HepG2 (cell line): ENCODE measurements around the gene ENDOD1. TPM values are rescaled to one million over a fixed set of nuclear protein-coding genes. Genes with fewer than 3 reads are reported as not detected.

Experiments
- FOXA1 ChIP-seq, 2 experiments: fragments of 450-650 bp in 1 of 2; sonication (generic) in 1 of 2; formaldehyde crosslinking in 1 of 2; IDR thresholded peaks; 2 replicates each; pipeline versions ENCODE4 v1.4.0 to v1.6.1; 2016 to 2020; ENCODE audit warnings: missing genetic modification reagents in 1 of 2
- IRF1 ChIP-seq: sonication (generic); formaldehyde crosslinking; IDR thresholded peaks from 2 replicates; pipeline ENCODE4 v1.4.0; 2020; ENCODE audit warnings: low read depth, mild to moderate bottlenecking, missing genetic modification reagents
- KDM2A ChIP-seq: sonication (generic); formaldehyde crosslinking; IDR thresholded peaks from 2 replicates; pipeline ENCODE4 v1.4.0; 2020; ENCODE audit warnings: low read depth, missing genetic modification reagents, borderline replicate concordance
- ZBTB1 ChIP-seq: sonication (generic); formaldehyde crosslinking; IDR thresholded peaks from 2 replicates; pipeline ENCODE4 v1.4.0; 2020; ENCODE audit warnings: missing genetic modification reagents, borderline replicate concordance
- ZNF430 ChIP-seq: sonication (generic); formaldehyde crosslinking; IDR thresholded peaks from 2 replicates; pipeline ENCODE4 v1.9.0; 2021; ENCODE audit warnings: mild to moderate bottlenecking, missing genetic modification reagents
- ZNF766 ChIP-seq: sonication (generic); formaldehyde crosslinking; IDR thresholded peaks from 2 replicates; pipeline ENCODE4 v1.5.0; 2020; ENCODE audit warnings: missing genetic modification reagents, borderline replicate concordance
- ZSCAN12 ChIP-seq: sonication (generic); formaldehyde crosslinking; IDR thresholded peaks from 2 replicates; pipeline ENCODE4 v1.9.0; 2021; ENCODE audit warnings: mild to moderate bottlenecking, missing genetic modification reagents
- polyA plus RNA-seq, 8 experiments: library from polyadenylated mRNA; depleted of rRNA in 3 of 8; stranded (reverse) in 7 of 8; unstranded in 1 of 8; fragments of >200 nt; fragmentation: Illumina TruSeq in 4 of 8; extraction: Trizol in 4 of 8; gene quantifications; 2 replicates each; pipeline versions ENCODE4 v1.2.1 to v1.2.3, GENCODE V29; 2011 to 2016; ENCODE audit warnings: low read depth in 4 of 8, missing spikeins in 1 of 8, mixed read lengths in 1 of 8; ENCODE audit not compliant: insufficient read depth in 1 of 8
- total RNA-seq, 5 experiments: library from RNA; depleted of rRNA; stranded (reverse); fragments of >200 nt; fragmentation: Illumina TruSeq; extraction: Trizol; gene quantifications; 2 replicates each; pipeline ENCODE4 v1.2.3, GENCODE V29; 2016; ENCODE audit warnings: low read depth in 1 of 5
- TF ChIP-seq, protein P1 (sequence below): sonication (generic); formaldehyde crosslinking; conservative IDR thresholded peaks from 2 replicates; pipeline ENCODE4 v1.8.0; 2022; ENCODE audit warnings: mild to moderate bottlenecking, moderate library complexity, missing genetic modification reagents
- TF ChIP-seq, protein P2 (sequence below): sonication (generic); formaldehyde crosslinking; IDR thresholded peaks from 2 replicates; pipeline ENCODE4 v1.4.0; 2020; ENCODE audit warnings: missing genetic modification reagents
- TF ChIP-seq, protein P3 (sequence below): sonication (generic); formaldehyde crosslinking; IDR thresholded peaks from 2 replicates; pipeline ENCODE4 v1.4.0; 2020; ENCODE audit warnings: missing genetic modification reagents, borderline replicate concordance
- TF ChIP-seq, protein P4 (sequence below), 2 experiments: fragments of 450-650 bp in 1 of 2; sonication (generic) in 1 of 2; formaldehyde crosslinking; IDR thresholded peaks; 2 replicates each; pipeline versions ENCODE4 v1.5.0 to v1.8.0; 2020 to 2022; ENCODE audit warnings: mild to moderate bottlenecking in 1 of 2, missing genetic modification reagents in 1 of 2

Gene ENDOD1
- total and polyA plus RNA-seq, 2 of the 13 experiments (the other 11 are each of a cell fraction or from before 2014, with no cell fraction given) = 2.0 to 6.8 TPM

- TF ChIP-seq IRF1 (no peak), ZNF430 (CRISPR knock-in tag) (no peak), KDM2A (CRISPR knock-in tag) (peak; percentile 84), FOXA1 (IDR thresholded peaks at IDR 0.05) (no peak), FOXA1 (CRISPR knock-in tag; IDR thresholded peaks at IDR 0.05) (peak; percentile 10; the same call in 1 of the 2 replicates), ZBTB1 (CRISPR knock-in tag) (no peak; the same call in 1 of the 2 replicates), ZNF766 (CRISPR knock-in tag) (no peak), ZSCAN12 (CRISPR knock-in tag) (no peak)
- TF ChIP-seq, protein P1, sequence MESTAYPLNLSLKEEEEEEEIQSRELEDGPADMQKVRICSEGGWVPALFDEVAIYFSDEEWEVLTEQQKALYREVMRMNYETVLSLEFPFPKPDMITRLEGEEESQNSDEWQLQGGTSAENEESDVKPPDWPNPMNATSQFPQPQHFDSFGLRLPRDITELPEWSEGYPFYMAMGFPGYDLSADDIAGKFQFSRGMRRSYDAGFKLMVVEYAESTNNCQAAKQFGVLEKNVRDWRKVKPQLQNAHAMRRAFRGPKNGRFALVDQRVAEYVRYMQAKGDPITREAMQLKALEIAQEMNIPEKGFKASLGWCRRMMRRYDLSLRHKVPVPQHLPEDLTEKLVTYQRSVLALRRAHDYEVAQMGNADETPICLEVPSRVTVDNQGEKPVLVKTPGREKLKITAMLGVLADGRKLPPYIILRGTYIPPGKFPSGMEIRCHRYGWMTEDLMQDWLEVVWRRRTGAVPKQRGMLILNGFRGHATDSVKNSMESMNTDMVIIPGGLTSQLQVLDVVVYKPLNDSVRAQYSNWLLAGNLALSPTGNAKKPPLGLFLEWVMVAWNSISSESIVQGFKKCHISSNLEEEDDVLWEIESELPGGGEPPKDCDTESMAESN (CRISPR knock-in tag) = peak; percentile 84
- TF ChIP-seq, protein P2, sequence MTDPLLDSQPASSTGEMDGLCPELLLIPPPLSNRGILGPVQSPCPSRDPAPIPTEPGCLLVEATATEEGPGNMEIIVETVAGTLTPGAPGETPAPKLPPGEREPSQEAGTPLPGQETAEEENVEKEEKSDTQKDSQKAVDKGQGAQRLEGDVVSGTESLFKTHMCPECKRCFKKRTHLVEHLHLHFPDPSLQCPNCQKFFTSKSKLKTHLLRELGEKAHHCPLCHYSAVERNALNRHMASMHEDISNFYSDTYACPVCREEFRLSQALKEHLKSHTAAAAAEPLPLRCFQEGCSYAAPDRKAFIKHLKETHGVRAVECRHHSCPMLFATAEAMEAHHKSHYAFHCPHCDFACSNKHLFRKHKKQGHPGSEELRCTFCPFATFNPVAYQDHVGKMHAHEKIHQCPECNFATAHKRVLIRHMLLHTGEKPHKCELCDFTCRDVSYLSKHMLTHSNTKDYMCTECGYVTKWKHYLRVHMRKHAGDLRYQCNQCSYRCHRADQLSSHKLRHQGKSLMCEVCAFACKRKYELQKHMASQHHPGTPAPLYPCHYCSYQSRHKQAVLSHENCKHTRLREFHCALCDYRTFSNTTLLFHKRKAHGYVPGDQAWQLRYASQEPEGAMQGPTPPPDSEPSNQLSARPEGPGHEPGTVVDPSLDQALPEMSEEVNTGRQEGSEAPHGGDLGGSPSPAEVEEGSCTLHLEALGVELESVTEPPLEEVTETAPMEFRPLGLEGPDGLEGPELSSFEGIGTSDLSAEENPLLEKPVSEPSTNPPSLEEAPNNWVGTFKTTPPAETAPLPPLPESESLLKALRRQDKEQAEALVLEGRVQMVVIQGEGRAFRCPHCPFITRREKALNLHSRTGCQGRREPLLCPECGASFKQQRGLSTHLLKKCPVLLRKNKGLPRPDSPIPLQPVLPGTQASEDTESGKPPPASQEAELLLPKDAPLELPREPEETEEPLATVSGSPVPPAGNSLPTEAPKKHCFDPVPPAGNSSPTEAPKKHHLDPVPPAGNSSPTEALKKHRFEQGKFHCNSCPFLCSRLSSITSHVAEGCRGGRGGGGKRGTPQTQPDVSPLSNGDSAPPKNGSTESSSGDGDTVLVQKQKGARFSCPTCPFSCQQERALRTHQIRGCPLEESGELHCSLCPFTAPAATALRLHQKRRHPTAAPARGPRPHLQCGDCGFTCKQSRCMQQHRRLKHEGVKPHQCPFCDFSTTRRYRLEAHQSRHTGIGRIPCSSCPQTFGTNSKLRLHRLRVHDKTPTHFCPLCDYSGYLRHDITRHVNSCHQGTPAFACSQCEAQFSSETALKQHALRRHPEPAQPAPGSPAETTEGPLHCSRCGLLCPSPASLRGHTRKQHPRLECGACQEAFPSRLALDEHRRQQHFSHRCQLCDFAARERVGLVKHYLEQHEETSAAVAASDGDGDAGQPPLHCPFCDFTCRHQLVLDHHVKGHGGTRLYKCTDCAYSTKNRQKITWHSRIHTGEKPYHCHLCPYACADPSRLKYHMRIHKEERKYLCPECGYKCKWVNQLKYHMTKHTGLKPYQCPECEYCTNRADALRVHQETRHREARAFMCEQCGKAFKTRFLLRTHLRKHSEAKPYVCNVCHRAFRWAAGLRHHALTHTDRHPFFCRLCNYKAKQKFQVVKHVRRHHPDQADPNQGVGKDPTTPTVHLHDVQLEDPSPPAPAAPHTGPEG (CRISPR knock-in tag) = 0 out of 2 replicates have a peak, but pooled peaks have one; percentile 4
- TF ChIP-seq, protein P3, sequence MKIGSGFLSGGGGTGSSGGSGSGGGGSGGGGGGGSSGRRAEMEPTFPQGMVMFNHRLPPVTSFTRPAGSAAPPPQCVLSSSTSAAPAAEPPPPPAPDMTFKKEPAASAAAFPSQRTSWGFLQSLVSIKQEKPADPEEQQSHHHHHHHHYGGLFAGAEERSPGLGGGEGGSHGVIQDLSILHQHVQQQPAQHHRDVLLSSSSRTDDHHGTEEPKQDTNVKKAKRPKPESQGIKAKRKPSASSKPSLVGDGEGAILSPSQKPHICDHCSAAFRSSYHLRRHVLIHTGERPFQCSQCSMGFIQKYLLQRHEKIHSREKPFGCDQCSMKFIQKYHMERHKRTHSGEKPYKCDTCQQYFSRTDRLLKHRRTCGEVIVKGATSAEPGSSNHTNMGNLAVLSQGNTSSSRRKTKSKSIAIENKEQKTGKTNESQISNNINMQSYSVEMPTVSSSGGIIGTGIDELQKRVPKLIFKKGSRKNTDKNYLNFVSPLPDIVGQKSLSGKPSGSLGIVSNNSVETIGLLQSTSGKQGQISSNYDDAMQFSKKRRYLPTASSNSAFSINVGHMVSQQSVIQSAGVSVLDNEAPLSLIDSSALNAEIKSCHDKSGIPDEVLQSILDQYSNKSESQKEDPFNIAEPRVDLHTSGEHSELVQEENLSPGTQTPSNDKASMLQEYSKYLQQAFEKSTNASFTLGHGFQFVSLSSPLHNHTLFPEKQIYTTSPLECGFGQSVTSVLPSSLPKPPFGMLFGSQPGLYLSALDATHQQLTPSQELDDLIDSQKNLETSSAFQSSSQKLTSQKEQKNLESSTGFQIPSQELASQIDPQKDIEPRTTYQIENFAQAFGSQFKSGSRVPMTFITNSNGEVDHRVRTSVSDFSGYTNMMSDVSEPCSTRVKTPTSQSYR (CRISPR knock-in tag) = no peak
- TF ChIP-seq, protein P4, sequence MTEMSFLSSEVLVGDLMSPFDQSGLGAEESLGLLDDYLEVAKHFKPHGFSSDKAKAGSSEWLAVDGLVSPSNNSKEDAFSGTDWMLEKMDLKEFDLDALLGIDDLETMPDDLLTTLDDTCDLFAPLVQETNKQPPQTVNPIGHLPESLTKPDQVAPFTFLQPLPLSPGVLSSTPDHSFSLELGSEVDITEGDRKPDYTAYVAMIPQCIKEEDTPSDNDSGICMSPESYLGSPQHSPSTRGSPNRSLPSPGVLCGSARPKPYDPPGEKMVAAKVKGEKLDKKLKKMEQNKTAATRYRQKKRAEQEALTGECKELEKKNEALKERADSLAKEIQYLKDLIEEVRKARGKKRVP (CRISPR knock-in tag; IDR thresholded peaks at IDR 0.05) = no peak
These were observed 22.4 kb upstream of the ENDOD1 start (continued) for GRCh38 chr11:95067039-95067840.
